Fibroblast of lung (primary cell): Measurements from ENCODE around the gene IGF2BP2. TPM values are rescaled to one million over a fixed set of nuclear protein-coding genes. Genes with fewer than 3 reads are reported as not detected.
"Not testable (repeated sequence)": the region's sequence is repeated elsewhere in the genome, so short reads cannot be mapped to it uniquely, and the experiment has no call there.

Source experiments
- DNase-seq, 2 donors: peaks; one replicate each; pipeline versions ENCODE4 v3.0.0 to v3.0.0-alpha.2; 2010; ENCODE audit warnings: low read depth in 2 of 2
- H2AFZ ChIP-seq: 2 replicates; pipeline ENCODE4 v1.5.1; 2012; ENCODE audit warnings: low read length, control low read depth, inconsistent platforms
- H3K27ac ChIP-seq: 2 replicates; pipeline ENCODE4 v1.5.1; 2011; ENCODE audit warnings: low read length, control low read depth; ENCODE audit not compliant: insufficient read depth
- H3K27me3 ChIP-seq: 2 replicates; pipeline ENCODE4 v1.5.1; 2011; ENCODE audit warnings: mild to moderate bottlenecking, low read length; ENCODE audit not compliant: control insufficient read depth, insufficient read depth
- H3K36me3 ChIP-seq: 2 replicates; pipeline ENCODE4 v1.5.1; 2011; ENCODE audit warnings: low read length; ENCODE audit not compliant: control insufficient read depth, insufficient read depth
- H3K4me1 ChIP-seq: 2 replicates; pipeline ENCODE4 v1.5.1; 2011; ENCODE audit warnings: low read length; ENCODE audit not compliant: control insufficient read depth, insufficient read depth; ENCODE audit errors: extremely low read depth
- H3K4me2 ChIP-seq: 2 replicates; pipeline ENCODE4 v1.5.1; 2011; ENCODE audit warnings: low read length, control low read depth; ENCODE audit not compliant: insufficient read depth; ENCODE audit errors: extremely low read depth
- H3K4me3 ChIP-seq, 4 experiments: fragments of 200-600 bp in 1 of 4; sonication (generic) in 1 of 4; replicated peaks in 1 of 4; 2 replicates each; pipeline ENCODE4 v1.5.1; 2011 to 2016; ENCODE audit warnings: low read length in 4 of 4, low read depth in 3 of 4, mild to moderate bottlenecking in 3 of 4, control low read depth in 2 of 4, inconsistent platforms in 1 of 4, mixed read lengths in 1 of 4; ENCODE audit not compliant: insufficient read depth in 1 of 4; ENCODE audit errors: control extremely low read depth in 1 of 4
- H3K79me2 ChIP-seq: 2 replicates; pipeline ENCODE4 v1.5.1; 2012; ENCODE audit warnings: mild to moderate bottlenecking, low read length, inconsistent platforms; ENCODE audit not compliant: control insufficient read depth, insufficient read depth
- H3K9ac ChIP-seq: 2 replicates; pipeline ENCODE4 v1.5.1; 2011; ENCODE audit warnings: mild to moderate bottlenecking, low read length, control low read depth; ENCODE audit not compliant: insufficient read depth
- H3K9me3 ChIP-seq: 2 replicates; pipeline ENCODE4 v1.5.1; 2012; ENCODE audit warnings: low read depth, low read length; ENCODE audit not compliant: control insufficient read depth, insufficient read depth
- H4K20me1 ChIP-seq: 2 replicates; pipeline ENCODE4 v1.5.1; 2011; ENCODE audit warnings: low read length; ENCODE audit not compliant: control insufficient read depth, insufficient read depth; ENCODE audit errors: extremely low read depth
- EZH2 ChIP-seq: IDR thresholded peaks from 2 replicates; pipeline ENCODE4 v1.5.1; 2012; ENCODE audit warnings: low read length, control low read depth, mild to moderate bottlenecking; ENCODE audit errors: missing control alignments
- polyA plus RNA-seq, 2 donors: library from polyadenylated mRNA; depleted of rRNA in 1 of 2; stranded (reverse) in 1 of 2; unstranded in 1 of 2; fragments of >200 nt; gene quantifications; 2 replicates each; pipeline ENCODE4 v1.2.1, GENCODE V29; 2011 to 2012; ENCODE audit warnings: missing spikeins in 1 of 2
- total RNA-seq: library from RNA; depleted of rRNA; stranded (reverse); fragments of >200 nt; gene quantifications from 2 replicates; pipeline ENCODE4 v1.2.1, GENCODE V29; 2014
- TF ChIP-seq, protein P1 (sequence below), 2 donors: IDR thresholded peaks in 1 of 2; conservative IDR thresholded peaks in 1 of 2; 1 replicate in 1 of 2; 2 replicates in 1 of 2; pipeline ENCODE4 v1.5.1; 2011 to 2012; ENCODE audit warnings: low read length in 2 of 2, control low read depth in 1 of 2, inconsistent platforms in 1 of 2, low read depth in 1 of 2, mild to moderate bottlenecking in 1 of 2

Gene IGF2BP2
- total and polyA plus RNA-seq, 2 donors (not counting 1 experiment from before 2014, with no cell fraction given), result 5.5 to 46.1 TPM

DNA sequence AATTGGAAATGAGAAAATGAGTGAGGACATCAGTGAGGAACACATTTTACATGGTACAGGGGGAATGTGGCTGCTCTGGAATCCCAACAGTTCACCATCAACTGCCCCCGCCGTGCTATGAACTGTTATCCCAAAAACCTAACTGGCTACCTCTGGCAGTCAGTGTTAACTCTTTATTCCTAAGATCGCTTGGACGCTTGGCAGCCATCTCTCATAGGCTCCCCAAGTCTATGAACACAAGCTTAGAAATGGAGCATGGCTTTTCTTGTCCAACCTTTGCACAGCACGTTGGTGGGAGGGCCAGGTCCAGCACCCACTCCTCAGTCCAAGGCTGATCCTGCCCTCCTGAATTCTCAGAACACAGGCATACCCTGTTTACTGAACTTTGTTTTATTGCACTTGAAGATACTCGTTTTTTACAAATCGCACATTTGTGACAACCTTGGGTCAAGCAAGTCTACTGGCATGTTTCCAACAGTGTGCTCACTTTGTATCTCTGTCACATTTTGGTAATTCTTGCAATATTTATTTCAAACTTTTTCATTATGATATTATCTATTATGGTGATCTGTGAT lies 185.1 kb downstream of the IGF2BP2 start:
- H3K9ac ChIP-seq, result no peak overlapping the region
- H4K20me1 ChIP-seq, result no peaks in the 10 kb centered on the region
- DNase-seq, result no peak
- H3K4me2 ChIP-seq, result no peak overlapping the region
- H3K9me3 ChIP-seq, result no peaks in the 10 kb centered on the region
- no peaks in the 10 kb centered on the region for H3K36me3 ChIP-seq
- H2AFZ ChIP-seq, result no peak overlapping the region
- H3K27me3 ChIP-seq, result no peaks in the 10 kb centered on the region
- H3K79me2 ChIP-seq, result no peaks in the 10 kb centered on the region
- H3K4me1 ChIP-seq, result no peaks in the 10 kb centered on the region
- TF ChIP-seq, protein P1, sequence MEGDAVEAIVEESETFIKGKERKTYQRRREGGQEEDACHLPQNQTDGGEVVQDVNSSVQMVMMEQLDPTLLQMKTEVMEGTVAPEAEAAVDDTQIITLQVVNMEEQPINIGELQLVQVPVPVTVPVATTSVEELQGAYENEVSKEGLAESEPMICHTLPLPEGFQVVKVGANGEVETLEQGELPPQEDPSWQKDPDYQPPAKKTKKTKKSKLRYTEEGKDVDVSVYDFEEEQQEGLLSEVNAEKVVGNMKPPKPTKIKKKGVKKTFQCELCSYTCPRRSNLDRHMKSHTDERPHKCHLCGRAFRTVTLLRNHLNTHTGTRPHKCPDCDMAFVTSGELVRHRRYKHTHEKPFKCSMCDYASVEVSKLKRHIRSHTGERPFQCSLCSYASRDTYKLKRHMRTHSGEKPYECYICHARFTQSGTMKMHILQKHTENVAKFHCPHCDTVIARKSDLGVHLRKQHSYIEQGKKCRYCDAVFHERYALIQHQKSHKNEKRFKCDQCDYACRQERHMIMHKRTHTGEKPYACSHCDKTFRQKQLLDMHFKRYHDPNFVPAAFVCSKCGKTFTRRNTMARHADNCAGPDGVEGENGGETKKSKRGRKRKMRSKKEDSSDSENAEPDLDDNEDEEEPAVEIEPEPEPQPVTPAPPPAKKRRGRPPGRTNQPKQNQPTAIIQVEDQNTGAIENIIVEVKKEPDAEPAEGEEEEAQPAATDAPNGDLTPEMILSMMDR (conservative IDR thresholded peaks at IDR 0.05 in 1 of 2, IDR thresholded peaks at IDR 0.05 in 1 of 2; ENCODE audit: low read depth in 1 of 2, low read length in 2 of 2), result no peak
- no peak for TF ChIP-seq EZH2
- no peak overlapping the region for H3K27ac ChIP-seq
- no peak overlapping the region for H3K4me3 ChIP-seq

DNA sequence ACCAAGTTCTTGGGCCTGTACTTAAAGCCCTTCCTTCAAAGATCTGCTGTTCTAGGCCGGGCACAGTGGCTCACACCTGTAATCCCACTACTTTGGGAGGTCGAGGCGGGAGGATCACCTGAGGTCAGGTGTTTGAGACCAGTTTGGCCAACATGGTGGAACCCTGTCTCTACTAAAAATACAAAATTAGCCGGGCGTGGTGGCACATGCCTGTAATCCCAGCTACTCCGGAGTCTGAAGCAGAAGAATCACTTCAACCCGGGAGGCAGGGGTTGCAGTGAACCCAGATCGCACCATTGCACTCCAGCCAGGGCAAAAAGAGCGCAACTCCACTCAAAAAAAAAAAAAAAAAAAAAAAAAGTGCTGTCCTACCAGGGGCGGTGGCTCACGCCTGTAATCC lies 186.2 kb downstream of the IGF2BP2 start:
- not testable (repeated sequence) for H3K27ac ChIP-seq, H2AFZ ChIP-seq, DNase-seq, H4K20me1 ChIP-seq, H3K9me3 ChIP-seq, H3K4me1 ChIP-seq, H3K79me2 ChIP-seq, H3K36me3 ChIP-seq, H3K4me3 ChIP-seq, H3K27me3 ChIP-seq, H3K9ac ChIP-seq, H3K4me2 ChIP-seq

DNA sequence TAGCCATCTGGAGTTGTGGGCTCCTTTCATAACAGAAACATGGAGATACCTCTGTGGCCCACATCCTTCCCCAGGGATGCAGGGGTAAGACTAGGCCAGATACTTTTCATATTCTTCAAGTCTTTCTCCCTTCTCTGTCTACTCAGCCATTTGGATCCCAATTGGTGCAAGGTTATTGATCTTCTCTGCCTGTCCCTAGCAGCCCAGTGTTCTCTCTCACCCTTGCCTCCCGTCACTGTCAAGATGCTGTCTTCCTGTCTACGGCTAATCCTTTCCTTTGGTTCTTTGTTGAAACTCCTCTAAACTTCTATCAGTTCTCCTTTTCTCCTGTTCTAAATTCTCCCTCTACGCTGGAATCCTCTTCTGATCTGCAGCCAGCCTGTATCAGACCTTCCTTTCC lies 187.5 kb downstream of the IGF2BP2 start:
- H3K36me3 ChIP-seq, result no peaks in the 10 kb centered on the region
- no peak for TF ChIP-seq EZH2
- TF ChIP-seq, protein P1 (conservative IDR thresholded peaks at IDR 0.05 in 1 of 2, IDR thresholded peaks at IDR 0.05 in 1 of 2; ENCODE audit: low read depth in 1 of 2, low read length in 2 of 2), result no peak
- H3K4me3 ChIP-seq, result no peak overlapping the region
- H3K9ac ChIP-seq, result no peak overlapping the region
- H2AFZ ChIP-seq, result no peak overlapping the region
- no peak overlapping the region for H3K4me2 ChIP-seq
- no peak for DNase-seq
- no peaks in the 10 kb centered on the region for H4K20me1 ChIP-seq
- no peaks in the 10 kb centered on the region for H3K79me2 ChIP-seq
- H3K27ac ChIP-seq, result no peak overlapping the region
- H3K27me3 ChIP-seq, result no peaks in the 10 kb centered on the region
- no peaks in the 10 kb centered on the region for H3K4me1 ChIP-seq
- no peaks in the 10 kb centered on the region for H3K9me3 ChIP-seq
